H9 (cell line): ENCODE data around the gene ITGAE. TPM values are rescaled to one million over a fixed set of nuclear protein-coding genes. Genes with fewer than 3 reads are reported as not detected.

ENCODE experiments used
- DNase-seq: peaks from one replicate; pipeline ENCODE4 v3.0.0-alpha.2; 2017
- H2AFZ ChIP-seq: one replicate; pipeline ENCODE4 v1.6.1; 2013; ENCODE audit warnings: mild to moderate bottlenecking, low read length, control low read depth, moderate library complexity
- H2AK5ac ChIP-seq: 2 replicates; pipeline ENCODE4 v1.6.1; 2013; ENCODE audit warnings: low read length, control low read depth, mixed read lengths; ENCODE audit not compliant: insufficient read length
- H2BK120ac ChIP-seq: one replicate; pipeline ENCODE4 v1.6.1; 2013; ENCODE audit warnings: low read depth, mild to moderate bottlenecking, low read length, control low read depth, inconsistent platforms; ENCODE audit not compliant: poor library complexity, severe bottlenecking
- H2BK12ac ChIP-seq: 2 replicates; pipeline ENCODE4 v1.6.1; 2013; ENCODE audit warnings: low read length, control low read depth, mixed read lengths, low read depth; ENCODE audit not compliant: insufficient read length
- H2BK15ac ChIP-seq: 2 replicates; pipeline ENCODE4 v1.6.1; 2013; ENCODE audit warnings: low read depth, low read length, control low read depth
- H2BK20ac ChIP-seq: one replicate; pipeline ENCODE4 v1.6.1; 2013; ENCODE audit warnings: low read depth, mild to moderate bottlenecking, low read length, control low read depth, inconsistent platforms; ENCODE audit not compliant: poor library complexity, severe bottlenecking
- H2BK5ac ChIP-seq: 2 replicates; pipeline ENCODE4 v1.6.1; 2013; ENCODE audit warnings: low read length, control low read depth, mixed read lengths; ENCODE audit not compliant: insufficient read length
- H3K14ac ChIP-seq: 2 replicates; pipeline ENCODE4 v1.6.1; 2013; ENCODE audit warnings: low read length, control low read depth; ENCODE audit not compliant: insufficient read depth
- H3K18ac ChIP-seq: 2 replicates; pipeline ENCODE4 v1.6.1; 2013; ENCODE audit warnings: low read depth, mild to moderate bottlenecking, mixed read lengths, low read length, control low read depth; ENCODE audit not compliant: insufficient read length
- H3K23ac ChIP-seq: 2 replicates; pipeline ENCODE4 v1.6.1; 2013; ENCODE audit warnings: low read length, control low read depth, mixed read lengths, low read depth; ENCODE audit not compliant: insufficient read length
- H3K23me2 ChIP-seq: 2 replicates; pipeline ENCODE4 v1.6.1; 2013; ENCODE audit warnings: low read depth, mild to moderate bottlenecking, mixed read lengths, low read length, control low read depth; ENCODE audit not compliant: insufficient read length, poor library complexity, severe bottlenecking
- H3K27ac ChIP-seq: 2 replicates; pipeline ENCODE4 v1.5.1; 2013; ENCODE audit warnings: low read length, control low read depth, mixed read lengths, low read depth; ENCODE audit not compliant: insufficient read length
- H3K27me3 ChIP-seq: 2 replicates; pipeline ENCODE4 v1.6.1; 2013; ENCODE audit warnings: low read length, control low read depth, inconsistent platforms; ENCODE audit not compliant: insufficient read depth
- H3K4ac ChIP-seq: 2 replicates; pipeline ENCODE4 v1.6.1; 2013; ENCODE audit warnings: low read depth, mild to moderate bottlenecking, control low read depth, inconsistent platforms, low read length, moderate library complexity
- H3K4me1 ChIP-seq: 2 replicates; pipeline ENCODE4 v1.6.1; 2013; ENCODE audit warnings: low read length, control low read depth, inconsistent platforms; ENCODE audit not compliant: insufficient read depth
- H3K4me2 ChIP-seq: 2 replicates; pipeline ENCODE4 v1.6.1; 2013; ENCODE audit warnings: low read length, control low read depth, mixed read lengths; ENCODE audit not compliant: insufficient read length, insufficient read depth
- H3K56ac ChIP-seq: 2 replicates; pipeline ENCODE4 v1.6.1; 2013; ENCODE audit warnings: low read depth, mild to moderate bottlenecking, mixed read lengths, low read length, control low read depth; ENCODE audit not compliant: insufficient read length
- H3K79me1 ChIP-seq: 2 replicates; pipeline ENCODE4 v1.6.1; 2013; ENCODE audit warnings: low read depth, mild to moderate bottlenecking, moderate library complexity, low read length, control low read depth, inconsistent platforms; ENCODE audit not compliant: insufficient read depth, poor library complexity, severe bottlenecking
- H3K79me2 ChIP-seq: 2 replicates; pipeline ENCODE4 v1.6.1; 2013; ENCODE audit warnings: low read length, control low read depth, inconsistent platforms; ENCODE audit not compliant: insufficient read depth
- H3K9ac ChIP-seq: 2 replicates; pipeline ENCODE4 v1.6.1; 2013; ENCODE audit warnings: low read length, control low read depth, mixed read lengths; ENCODE audit not compliant: insufficient read length; ENCODE audit errors: extremely low read depth
- H3K9me3 ChIP-seq: one replicate; pipeline ENCODE4 v1.6.1; 2013; ENCODE audit warnings: low read depth, low read length, inconsistent platforms; ENCODE audit not compliant: control insufficient read depth
- H3T11ph ChIP-seq: one replicate; pipeline ENCODE4 v1.6.1; 2013; ENCODE audit warnings: mild to moderate bottlenecking, low read length, control low read depth, inconsistent platforms
- H4K20me1 ChIP-seq: one replicate; pipeline ENCODE4 v1.6.1; 2013; ENCODE audit not compliant: control insufficient read depth, insufficient read length, insufficient read depth
- H4K5ac ChIP-seq: 2 replicates; pipeline ENCODE4 v1.6.1; 2013; ENCODE audit warnings: low read depth, mild to moderate bottlenecking, mixed read lengths, low read length, control low read depth; ENCODE audit not compliant: insufficient read length
- H4K8ac ChIP-seq: replicated peaks from 2 replicates; pipeline ENCODE4 v1.6.1; 2013; ENCODE audit warnings: low read length, control low read depth, mixed read lengths, low read depth; ENCODE audit not compliant: insufficient read length
- H4K91ac ChIP-seq: 2 replicates; pipeline ENCODE4 v1.6.1; 2013; ENCODE audit warnings: low read depth, mild to moderate bottlenecking, moderate library complexity, mixed read lengths, low read length, control low read depth; ENCODE audit not compliant: insufficient read length
- H3K27ac Mint-ChIP-seq, 3 experiments: 2 replicates in 2 of 3; 3 replicates in 1 of 3; pipeline ENCODE4 v1.8.0; 2020 to 2021; ENCODE audit warnings: mixed read lengths in 3 of 3, mild to moderate bottlenecking in 1 of 3, moderate library complexity in 1 of 3
- H3K27me3 Mint-ChIP-seq: 2 replicates; pipeline ENCODE4 v1.8.0; 2021; ENCODE audit warnings: low read depth, mild to moderate bottlenecking, moderate library complexity, mixed read lengths
- H3K36me3 Mint-ChIP-seq, 3 experiments: 2 replicates in 2 of 3; 3 replicates in 1 of 3; pipeline ENCODE4 v1.8.0; 2020 to 2021; ENCODE audit warnings: low read depth in 3 of 3, mixed read lengths in 3 of 3; ENCODE audit not compliant: insufficient read depth in 1 of 3
- H3K4me1 Mint-ChIP-seq, 2 experiments: 2 replicates each; pipeline ENCODE4 v1.8.0; 2020; ENCODE audit warnings: mixed read lengths in 2 of 2
- H3K4me3 Mint-ChIP-seq, 2 experiments: 2 replicates in 1 of 2; 3 replicates in 1 of 2; pipeline ENCODE4 v1.8.0; 2020 to 2021; ENCODE audit warnings: mild to moderate bottlenecking in 2 of 2, mixed read lengths in 2 of 2, moderate library complexity in 1 of 2
- H3K9me3 Mint-ChIP-seq, 2 experiments: 2 replicates in 1 of 2; 3 replicates in 1 of 2; pipeline ENCODE4 v1.8.0; 2020; ENCODE audit warnings: mild to moderate bottlenecking in 2 of 2, mixed read lengths in 2 of 2, moderate library complexity in 1 of 2
- CTCF ChIP-seq: fragments of 200-600 bp; sonication (generic); conservative IDR thresholded peaks from 3 replicates; pipeline ENCODE4 v1.8.0; 2021; ENCODE audit warnings: antibody characterized with exemption, mild to moderate bottlenecking
- WGBS: extraction: QIAGEN DNeasy Blood & Tissue Kit; methylation state at CpG from one replicate; pipeline ENCODE4 v1.1.7; 2013; ENCODE audit warnings: missing lambda C conversion rate, low lambda C conversion rate, mixed read lengths; ENCODE audit not compliant: insufficient read length; ENCODE audit errors: extremely low coverage; 5-methylcytosine and 5-hydroxymethylcytosine counted together
- total RNA-seq: library from RNA; stranded (reverse); gene quantifications from 2 replicates; pipeline ENCODE4 v1.2.1, GENCODE V29; 2021

ITGAE gene
- total RNA-seq, 1 experiment from 2014 or later, result 23.5 TPM

- no CpG with 5 or more reads among the region's 8 CpGs for WGBS
Measured at GRCh38 chr17:3782751-3783150, 18.2 kb downstream of the ITGAE start.

More at GRCh38 chr17:3782751-3783150, 18.2 kb downstream of the ITGAE start:
- H3K27me3 ChIP-seq, result no peaks in the 10 kb centered on the region
- H3T11ph ChIP-seq, result no peak overlapping the region
- H3K14ac ChIP-seq, result no peak overlapping the region
- H3K23me2 ChIP-seq, result no peaks in the 10 kb centered on the region
- H3K23ac ChIP-seq, result no peak overlapping the region
- H3K79me1 ChIP-seq, result no peaks in the 10 kb centered on the region
- H4K20me1 ChIP-seq, result no peaks in the 10 kb centered on the region
- no peak overlapping the region for H2BK20ac ChIP-seq
- H3K27me3 Mint-ChIP-seq, result no peaks in the 10 kb centered on the region
- H2AFZ ChIP-seq, result no peak overlapping the region
- no peak overlapping the region for H2BK12ac ChIP-seq
- no peak overlapping the region for H3K4me2 ChIP-seq
- no peak overlapping the region for H4K91ac ChIP-seq
- H4K5ac ChIP-seq, result no peak overlapping the region
- no peak overlapping the region for H3K18ac ChIP-seq
- TF ChIP-seq CTCF, result no peak
- no peak overlapping the region for H3K4ac ChIP-seq
- no peak overlapping the region for H3K4me3 Mint-ChIP-seq
- H3K27ac ChIP-seq, result no peak overlapping the region
- H3K4me1 ChIP-seq, result no peaks in the 10 kb centered on the region
- no peak overlapping the region for H3K56ac ChIP-seq
- H2BK120ac ChIP-seq, result no peak overlapping the region
- DNase-seq, result no peak
- no peak overlapping the region for H2BK15ac ChIP-seq
- H3K9me3 ChIP-seq, result no peaks in the 10 kb centered on the region
- H3K79me2 ChIP-seq, result no peaks in the 10 kb centered on the region
- no peaks in the 10 kb centered on the region for H3K4me1 Mint-ChIP-seq
- no peak overlapping the region for H2AK5ac ChIP-seq
- H3K36me3 Mint-ChIP-seq, result no peaks in the 10 kb centered on the region
- no peaks in the 10 kb centered on the region; a peak in 1 of 5 replicates for H3K9me3 Mint-ChIP-seq
- no peak overlapping the region for H3K9ac ChIP-seq
- no peak overlapping the region for H2BK5ac ChIP-seq
- H3K27ac Mint-ChIP-seq, result no peak overlapping the region
- peak overlapping the region; percentile 38 for H4K8ac ChIP-seq
